Measurements from ENCODE around the gene FAM163A.
"Not testable (repeated sequence)": the region's sequence is repeated elsewhere in the genome, so short reads cannot be mapped to it uniquely, and the experiment has no call there.

GRCh38 chr1:179836686-179837445, 93.8 kb downstream of the FAM163A start:
- not testable (repeated sequence) for TF ChIP-seq POLR2A, CTCF (IDR thresholded peaks at IDR 0.05)

Data from tibial nerve (tissue), 3 donors.